ENCODE measurements around the gene M1AP. TPM values are rescaled to one million over a fixed set of nuclear protein-coding genes. Genes with fewer than 3 reads are reported as not detected.

Gene M1AP
- total RNA-seq, 1 experiment from 2014 or later, result 7.6 TPM

GRCh38 chr2:74527741-74528140, 120.4 kb downstream of the M1AP start:
- H3K4me1 ChIP-seq (ENCODE audit: insufficient read depth, low read length), result peaks cover 4% of the 10 kb centered on the region; the same call in 1 of the 2 replicates
- H2AK5ac ChIP-seq (ENCODE audit: insufficient read length, low read length), result no peak overlapping the region
- H4K91ac ChIP-seq (ENCODE audit: insufficient read length, low read depth, low read length), result no peak overlapping the region
- peaks cover 4% of the 10 kb centered on the region; the same call in 1 of the 2 replicates for H3K79me2 ChIP-seq (ENCODE audit: insufficient read depth, low read length)
- peak overlapping the region; percentile 98 to 99 for H3K4me3 Mint-ChIP-seq
- no peak overlapping the region for H3K4me2 ChIP-seq (ENCODE audit: insufficient read depth, insufficient read length, low read length)
- no peaks in the 10 kb centered on the region; a peak in 1 of 5 replicates for H3K9me3 Mint-ChIP-seq
- no peak for TF ChIP-seq CTCF (conservative IDR thresholded peaks at IDR 0.05)
- H3K27ac ChIP-seq (ENCODE audit: insufficient read length, low read depth, low read length), result no peak overlapping the region
- H3K23me2 ChIP-seq (ENCODE audit: insufficient read length, low read depth, low read length, poor library complexity, severe bottlenecking), result peaks cover 15% of the 10 kb centered on the region
- DNase-seq, result no peak
- H2BK15ac ChIP-seq (ENCODE audit: low read depth, low read length), result no peak overlapping the region
- H3K4me1 Mint-ChIP-seq, result peaks cover 17 to 22% of the 10 kb centered on the region in 2 experiments
- H3K9me3 ChIP-seq (ENCODE audit: control insufficient read depth, low read depth, low read length), result no peaks in the 10 kb centered on the region
- no peak overlapping the region for H3T11ph ChIP-seq (ENCODE audit: low read length)
- H3K23ac ChIP-seq (ENCODE audit: insufficient read length, low read depth, low read length), result no peak overlapping the region
- no peak overlapping the region for H3K14ac ChIP-seq (ENCODE audit: insufficient read depth, low read length)
- no peak overlapping the region for H3K9ac ChIP-seq (ENCODE audit: extremely low read depth, insufficient read length, low read length)
- H2AFZ ChIP-seq (ENCODE audit: low read length), result no peak overlapping the region
- no peak overlapping the region for H2BK12ac ChIP-seq (ENCODE audit: insufficient read length, low read depth, low read length)
- H3K79me1 ChIP-seq (ENCODE audit: insufficient read depth, low read depth, low read length, poor library complexity, severe bottlenecking), result peaks cover 4% of the 10 kb centered on the region
- H2BK5ac ChIP-seq (ENCODE audit: insufficient read length, low read length), result no peak overlapping the region
- no peak overlapping the region for H2BK120ac ChIP-seq (ENCODE audit: low read depth, low read length, poor library complexity, severe bottlenecking)
- H3K56ac ChIP-seq (ENCODE audit: insufficient read length, low read depth, low read length), result no peak overlapping the region
- no peak overlapping the region for H3K27ac Mint-ChIP-seq
- no peak overlapping the region for H4K8ac ChIP-seq (replicated peaks; ENCODE audit: insufficient read length, low read depth, low read length)
- no peak overlapping the region for H4K5ac ChIP-seq (ENCODE audit: insufficient read length, low read depth, low read length)
- peaks cover 30 to 49% (median 36%) of the 10 kb centered on the region in 3 experiments for H3K36me3 Mint-ChIP-seq (ENCODE audit: insufficient read depth in 1 of 3, low read depth in 3 of 3)
- H3K27me3 Mint-ChIP-seq (ENCODE audit: low read depth), result peaks cover 11% of the 10 kb centered on the region
- H2BK20ac ChIP-seq (ENCODE audit: low read depth, low read length, poor library complexity, severe bottlenecking), result no peak overlapping the region
- WGBS (ENCODE audit: extremely low coverage, insufficient read length, low lambda C conversion rate), result no CpG with 5 or more reads among the region's 9 CpGs
- no peak overlapping the region for H3K4ac ChIP-seq (ENCODE audit: low read depth, low read length)
- H4K20me1 ChIP-seq (ENCODE audit: control insufficient read depth, insufficient read depth, insufficient read length), result no peaks in the 10 kb centered on the region
- H3K18ac ChIP-seq (ENCODE audit: insufficient read length, low read depth, low read length), result no peak overlapping the region
- peaks cover 3% of the 10 kb centered on the region; the same call in 1 of the 2 replicates for H3K27me3 ChIP-seq (ENCODE audit: insufficient read depth, low read length)
